ENCODE data around the gene INPP5F.

INPP5F gene

DNA sequence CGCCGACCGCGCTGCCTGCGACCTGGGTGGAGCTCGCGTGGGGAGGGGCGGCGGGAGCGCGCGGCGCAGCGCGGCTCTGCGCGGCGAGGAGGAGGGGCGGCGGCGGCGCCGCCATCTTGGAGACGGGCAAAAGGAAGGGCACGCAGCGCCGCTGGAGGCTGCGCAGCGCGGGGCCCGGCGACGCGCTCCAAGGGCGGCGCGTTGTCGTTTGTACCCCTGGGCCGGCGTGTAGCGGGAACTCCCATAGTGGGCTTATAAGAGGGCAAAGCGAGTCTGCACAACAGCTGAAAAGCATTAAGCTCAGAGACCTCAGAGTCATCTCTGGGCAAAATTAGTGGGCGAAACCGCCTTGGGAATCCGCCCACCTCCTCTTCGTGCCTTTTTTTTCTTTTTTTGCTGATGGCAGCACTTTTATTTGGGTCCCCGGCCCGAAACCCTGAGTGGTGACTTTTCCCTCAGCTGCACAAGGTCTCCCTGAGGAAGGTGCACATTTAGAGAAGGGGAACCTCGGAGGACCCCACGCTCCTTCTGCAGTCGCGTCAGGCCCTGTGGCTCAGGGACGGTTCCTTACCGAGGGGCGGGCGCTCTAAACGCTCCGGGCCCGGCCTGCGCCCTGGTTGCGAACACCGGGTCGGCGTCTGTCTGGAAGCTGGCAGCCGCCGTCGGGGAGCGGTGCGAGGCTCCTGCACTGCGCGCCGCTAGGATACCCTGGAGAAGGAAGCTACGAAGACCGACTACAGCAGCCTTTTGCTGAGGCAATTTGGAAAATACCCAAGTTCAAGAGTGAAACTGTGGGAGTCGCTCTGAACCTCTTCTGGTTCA, 147.2 kb downstream of the INPP5F start:
- peak; percentile 72 for DNase-seq

DNA sequence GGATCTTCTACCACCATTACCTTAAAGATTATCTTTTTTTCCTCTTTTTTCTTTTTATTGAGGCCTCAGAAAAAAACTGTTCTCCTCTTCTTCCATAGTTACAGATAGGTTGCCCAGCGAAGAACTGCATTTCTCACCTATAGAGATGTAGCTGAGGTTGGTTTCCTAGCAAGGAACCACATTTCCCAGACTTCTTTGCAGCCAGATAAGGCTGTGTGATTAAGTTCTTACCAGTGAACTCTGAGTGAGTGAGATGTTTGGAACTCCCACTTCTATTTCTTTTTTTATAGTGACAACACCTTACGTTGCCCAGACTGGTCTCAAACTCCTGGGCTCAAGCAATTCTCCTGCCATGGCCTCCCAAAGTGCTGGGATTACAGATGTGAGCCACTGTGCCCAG, 152.7 kb downstream of the INPP5F start:
- no peak for DNase-seq

All from NCI-H1092 (cell line).